MM.1S (cell line): ENCODE results near the gene NSFL1C.

Experiments
- DNase-seq: peaks from one replicate; pipeline ENCODE4 v3.0.0-alpha.2; 2015
- H2AFZ ChIP-seq: fragments of 300-600 bp; sonication (generic); 2 replicates; pipeline ENCODE4 v1.6.0; 2016; ENCODE audit warnings: antibody characterized with exemption, low read length
- H3F3A ChIP-seq: fragments of 300-600 bp; sonication (generic); 2 replicates; pipeline ENCODE4 v1.6.1; 2016; ENCODE audit warnings: mild to moderate bottlenecking, antibody characterized with exemption, low read length, moderate library complexity, mixed read lengths; ENCODE audit not compliant: insufficient read depth
- H3K27ac ChIP-seq: fragments of 300-600 bp; sonication (generic); 2 replicates; pipeline ENCODE4 v1.5.1; 2016; ENCODE audit warnings: mild to moderate bottlenecking, low read length
- H3K27me3 ChIP-seq: fragments of 300-600 bp; sonication (generic); replicated peaks from 2 replicates; pipeline ENCODE4 v1.6.0; 2016; ENCODE audit warnings: low read length; ENCODE audit not compliant: insufficient read depth
- H3K36me3 ChIP-seq: fragments of 300-600 bp; sonication (generic); replicated peaks from 2 replicates; pipeline ENCODE4 v1.6.1; 2016; ENCODE audit warnings: mild to moderate bottlenecking, low read length, mixed read lengths; ENCODE audit not compliant: insufficient read depth
- H3K4me1 ChIP-seq: fragments of 300-600 bp; sonication (generic); 2 replicates; pipeline ENCODE4 v1.6.1; 2016; ENCODE audit warnings: low read length, mixed read lengths
- H3K4me2 ChIP-seq: fragments of 300-600 bp; sonication (generic); 2 replicates; pipeline ENCODE4 v1.6.0; 2016; ENCODE audit warnings: low read depth, low read length
- H3K4me3 ChIP-seq: fragments of 300-600 bp; sonication (generic); 2 replicates; pipeline ENCODE4 v1.5.1; 2016; ENCODE audit warnings: low read length, mixed read lengths
- H3K79me2 ChIP-seq: fragments of 300-600 bp; sonication (generic); 2 replicates; pipeline ENCODE4 v1.6.1; 2016; ENCODE audit warnings: mixed run types, low read length, mixed read lengths
- H3K9ac ChIP-seq: fragments of 300-600 bp; sonication (generic); 2 replicates; pipeline ENCODE4 v1.6.1; 2016; ENCODE audit warnings: low read length, mixed read lengths
- H3K9me2 ChIP-seq: fragments of 300-600 bp; sonication (generic); replicated peaks from 2 replicates; pipeline ENCODE4 v1.6.1; 2016; ENCODE audit warnings: mild to moderate bottlenecking, low read length, mixed read lengths; ENCODE audit not compliant: insufficient read depth
- H3K9me3 ChIP-seq: fragments of 300-600 bp; sonication (generic); replicated peaks from 2 replicates; pipeline ENCODE4 v1.6.1; 2016; ENCODE audit warnings: mild to moderate bottlenecking, low read length, mixed read lengths; ENCODE audit not compliant: insufficient read depth
- H4K20me1 ChIP-seq: fragments of 300-600 bp; sonication (generic); 2 replicates; pipeline ENCODE4 v1.6.1; 2016; ENCODE audit warnings: mild to moderate bottlenecking, low read length, moderate library complexity, mixed read lengths; ENCODE audit not compliant: insufficient read depth
- CTCF ChIP-seq: fragments of 300-600 bp; sonication (generic); IDR thresholded peaks from 2 replicates; pipeline ENCODE4 v1.5.1; 2016; ENCODE audit warnings: antibody characterized with exemption, low read length, mixed read lengths
- EZH2 ChIP-seq: fragments of 300-600 bp; sonication (generic); optimal IDR thresholded peaks from 2 replicates; pipeline ENCODE3; 2017; ENCODE audit warnings: low read depth, mild to moderate bottlenecking, antibody characterized with exemption, low read length, mixed read lengths
- EZH2phosphoT487 ChIP-seq: fragments of 300-600 bp; sonication (generic); IDR thresholded peaks from 2 replicates; pipeline ENCODE4 v1.6.1; 2018; ENCODE audit warnings: antibody characterized with exemption, low read length

NSFL1C gene

GRCh38 chr20:1431158-1431557 is 35.5 kb downstream of the NSFL1C start:
- Histone ChIP-seq H3K4me2 (no peak overlapping the region), H3K27ac (no peak overlapping the region), H3K9ac (no peak overlapping the region), H3K27me3 (peaks cover 30% of the 10 kb centered on the region; the same call in 1 of the 2 replicates), H3K36me3 (no peaks in the 10 kb centered on the region), H3K4me3 (no peak overlapping the region), H3F3A (peaks cover 4% of the 10 kb centered on the region), H4K20me1 (peaks cover 5% of the 10 kb centered on the region; the same call in 1 of the 2 replicates), H3K9me3 (no peaks in the 10 kb centered on the region), H3K79me2 (no peaks in the 10 kb centered on the region), H3K9me2 (no peaks in the 10 kb centered on the region), H2AFZ (no peak overlapping the region), H3K4me1 (peaks cover 11% of the 10 kb centered on the region)
- no peak for TF ChIP-seq EZH2
- DNase-seq: no peak

GRCh38 chr20:1430004-1430451 is 36.6 kb downstream of the NSFL1C start:
- no peak overlapping the region for H3K27ac ChIP-seq
- DNase-seq: no peak

GRCh38 chr20:1429143-1429728 is 37.4 kb downstream of the NSFL1C start:
- Histone ChIP-seq H3K4me1 (peaks cover 1% of the 10 kb centered on the region), H3K27me3 (peaks cover 30% of the 10 kb centered on the region; the same call in 1 of the 2 replicates), H3K36me3 (no peaks in the 10 kb centered on the region), H3K9me2 (no peaks in the 10 kb centered on the region), H4K20me1 (peaks cover 1% of the 10 kb centered on the region; the same call in 1 of the 2 replicates), H3K4me3 (no peak overlapping the region), H3K79me2 (no peaks in the 10 kb centered on the region), H2AFZ (no peak overlapping the region), H3K27ac (no peak overlapping the region), H3K4me2 (no peak overlapping the region), H3F3A (no peaks in the 10 kb centered on the region), H3K9me3 (no peaks in the 10 kb centered on the region), H3K9ac (no peak overlapping the region)
- DNase-seq: no peak
- TF ChIP-seq EZH2 (no peak), CTCF (no peak), EZH2phosphoT487 (no peak)

More at GRCh38 chr20:1430004-1430451, 36.6 kb downstream of the NSFL1C start:
- H4K20me1 ChIP-seq: peaks cover 5% of the 10 kb centered on the region; the same call in 1 of the 2 replicates
- no peak overlapping the region for H3K4me2 ChIP-seq
- no peaks in the 10 kb centered on the region for H3K9me2 ChIP-seq
- no peak overlapping the region for H2AFZ ChIP-seq
- H3K9me3 ChIP-seq: no peaks in the 10 kb centered on the region
- no peaks in the 10 kb centered on the region for H3K36me3 ChIP-seq
- H3K4me3 ChIP-seq: no peak overlapping the region
- H3K27me3 ChIP-seq: peaks cover 30% of the 10 kb centered on the region; the same call in 1 of the 2 replicates
- H3K79me2 ChIP-seq: no peaks in the 10 kb centered on the region
- no peak overlapping the region for H3K9ac ChIP-seq
- H3F3A ChIP-seq: peaks cover 4% of the 10 kb centered on the region
- peaks cover 8% of the 10 kb centered on the region for H3K4me1 ChIP-seq
- no peak for TF ChIP-seq CTCF
- no peak for TF ChIP-seq EZH2phosphoT487
- TF ChIP-seq EZH2: no peak

GRCh38 chr20:1427457-1428054 is 39.1 kb downstream of the NSFL1C start:
- no peaks in the 10 kb centered on the region for H3K79me2 ChIP-seq
- H3K4me1 ChIP-seq: no peaks in the 10 kb centered on the region
- peaks cover 18% of the 10 kb centered on the region; the same call in 1 of the 2 replicates for H3K27me3 ChIP-seq
- no peak overlapping the region for H3K27ac ChIP-seq
- no peak overlapping the region for H3K4me2 ChIP-seq
- TF ChIP-seq EZH2phosphoT487 (no peak), CTCF (no peak), EZH2 (no peak)
- no peaks in the 10 kb centered on the region for H3F3A ChIP-seq
- no peak overlapping the region for H2AFZ ChIP-seq
- H3K4me3 ChIP-seq: no peak overlapping the region
- no peak overlapping the region for H3K9ac ChIP-seq
- no peak for DNase-seq
- H4K20me1 ChIP-seq: no peaks in the 10 kb centered on the region
- H3K9me2 ChIP-seq: no peaks in the 10 kb centered on the region
- H3K36me3 ChIP-seq: no peaks in the 10 kb centered on the region
- H3K9me3 ChIP-seq: no peaks in the 10 kb centered on the region
